H1 (cell line): ENCODE data around the gene NPC2. TPM values are rescaled to one million over a fixed set of nuclear protein-coding genes. Genes with fewer than 3 reads are reported as not detected.

Source experiments
- CBX5 ChIP-seq: fragments of 300-800, 300-1000 bp; sonication (generic); IDR thresholded peaks from 2 replicates; pipeline ENCODE4 v1.7.1; 2016; ENCODE audit warnings: antibody characterized with exemption, low read length, low read depth
- SRF ChIP-seq: IDR thresholded peaks from 2 replicates; pipeline ENCODE4 v1.6.1; 2011; ENCODE audit warnings: mild to moderate bottlenecking, low read depth, low read length, moderate library complexity
- TAF1 ChIP-seq: IDR thresholded peaks from 2 replicates; pipeline ENCODE4 v1.6.1; 2011; ENCODE audit warnings: mild to moderate bottlenecking, low read depth, low read length
- TEAD4 ChIP-seq: IDR thresholded peaks from 2 replicates; pipeline ENCODE4 v1.6.1; 2012; ENCODE audit warnings: low read depth, low read length, inconsistent platforms, mixed read lengths
- polyA plus RNA-seq, 7 experiments: library from polyadenylated mRNA; depleted of rRNA in 3 of 7; stranded (reverse) in 5 of 7; unstranded in 2 of 7; fragments of >200 nt in 5 of 7; fragments of 200-250 nt in 2 of 7; gene quantifications; 1 replicate in 5 of 7; 2 replicates in 1 of 7; 4 replicates in 1 of 7; pipeline versions ENCODE4 v1.2.1 to v1.2.3, GENCODE V29; 2011 to 2013; ENCODE audit warnings: missing spikeins in 2 of 7, mixed read lengths in 2 of 7
- total RNA-seq: library from RNA; stranded (reverse); fragmentation: NEBNext Ultra II Directional; extraction: Animal tissue kit (Norgen Biotek cat#: 25700); gene quantifications from 2 replicates; pipeline ENCODE4 v1.2.1, GENCODE V29; 2021

The NPC2 gene
- total and polyA plus RNA-seq, 2 of the 8 experiments (the other 6 are each of a cell fraction or from before 2014, with no cell fraction given), result 178 to 258 TPM

DNA sequence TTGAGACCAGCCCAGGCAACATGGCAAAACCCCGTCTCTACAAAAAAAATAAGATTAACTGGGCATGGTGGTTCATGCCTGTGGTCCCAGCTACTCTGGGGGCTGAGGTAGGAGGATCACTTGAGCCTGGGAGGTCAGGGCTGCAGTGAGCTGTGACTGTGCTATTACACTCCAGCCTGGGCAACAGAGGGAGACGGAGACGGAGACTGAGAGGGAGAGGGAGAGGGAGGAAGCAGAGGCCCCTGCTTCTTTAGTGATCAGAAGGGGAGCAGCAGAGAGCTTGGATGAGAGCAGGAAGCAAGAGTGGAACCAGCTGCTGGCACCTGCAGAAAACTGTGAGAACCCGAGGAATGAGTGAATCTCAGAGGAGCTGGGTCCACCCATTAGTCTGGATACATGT is 46.4 kb upstream of the NPC2 start (continued):
- no peak for TF ChIP-seq SRF
- no peak for TF ChIP-seq TEAD4
- no peak for TF ChIP-seq CBX5
- TF ChIP-seq TAF1, result no peak
